Dermis microvascular lymphatic vessel endothelial cell (primary cell): Measurements from ENCODE around the gene CDKAL1. TPM values are rescaled to one million over a fixed set of nuclear protein-coding genes. Genes with fewer than 3 reads are reported as not detected.

Experiments used
- DNase-seq, 2 donors: peaks; one replicate each; pipeline versions ENCODE4 v3.0.0 to v3.0.0-alpha.2; 2010; ENCODE audit warnings: low read depth in 2 of 2
- total RNA-seq: library from RNA; depleted of rRNA; stranded (reverse); fragments of >200 nt; gene quantifications from 2 replicates; pipeline ENCODE4 v1.2.1, GENCODE V29; 2014

CDKAL1 gene
- total RNA-seq, 1 donor from 2014 or later = 17.8 TPM

DNA sequence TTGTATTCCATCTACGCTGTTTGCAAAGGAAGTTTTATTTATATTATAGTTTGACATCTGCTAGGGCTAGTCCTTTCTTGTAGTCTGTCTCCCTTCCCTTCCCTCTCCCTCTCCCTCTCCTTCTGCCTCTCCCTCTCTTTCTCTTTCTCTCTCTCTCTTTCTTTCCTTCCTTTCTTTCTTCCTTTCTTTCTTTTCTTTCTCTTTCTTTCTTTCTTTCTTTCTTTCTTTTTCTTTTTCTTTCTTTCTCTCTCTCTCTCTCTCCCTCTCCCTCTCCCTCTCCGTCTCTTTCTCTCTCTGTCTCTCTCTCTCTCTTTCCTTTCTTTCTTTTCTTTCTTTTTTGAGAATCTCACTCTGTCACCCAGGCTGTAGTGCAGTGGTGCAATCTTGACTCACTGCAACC, 137.8 kb downstream of the CDKAL1 start:
- DNase-seq = no peak

DNA sequence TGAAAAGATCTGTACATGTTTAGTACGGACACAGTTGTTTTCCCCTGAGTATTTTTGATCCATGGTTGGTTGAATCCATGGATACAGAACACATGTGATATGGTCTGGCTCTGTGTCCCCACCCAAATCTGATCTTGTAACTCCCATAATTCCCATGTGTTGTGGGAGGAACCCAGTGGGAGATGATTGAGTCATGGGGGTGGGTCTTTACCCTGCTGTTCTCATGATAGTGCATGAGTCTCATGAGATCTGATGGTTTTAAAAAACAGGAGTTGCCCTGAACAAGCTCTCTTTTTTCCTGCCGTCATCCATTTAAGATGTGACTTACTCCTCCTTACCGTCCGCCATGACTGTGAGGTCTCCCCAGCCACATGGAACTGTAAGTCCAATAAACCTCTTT, 139.2 kb downstream of the CDKAL1 start:
- DNase-seq = no peak

DNA sequence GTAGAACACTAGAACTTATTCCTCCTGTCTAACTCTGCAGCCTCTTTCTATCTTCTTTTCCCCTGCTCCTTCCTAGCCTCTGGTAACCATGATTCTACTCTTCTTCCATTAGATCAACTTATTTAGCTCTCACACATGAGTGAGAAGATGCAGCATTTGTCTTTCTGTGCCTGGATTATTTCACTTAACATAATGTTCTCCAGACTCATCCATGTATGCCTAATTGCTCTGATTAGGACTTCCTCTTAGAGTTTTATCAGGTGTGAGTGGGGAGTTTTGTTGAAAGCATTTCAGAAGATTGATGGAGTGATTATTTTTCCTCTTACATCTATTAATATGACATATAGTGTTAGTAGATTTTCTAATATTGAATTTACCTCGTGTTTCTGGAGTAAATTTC, 140.4 kb downstream of the CDKAL1 start:
- no peak for DNase-seq

DNA sequence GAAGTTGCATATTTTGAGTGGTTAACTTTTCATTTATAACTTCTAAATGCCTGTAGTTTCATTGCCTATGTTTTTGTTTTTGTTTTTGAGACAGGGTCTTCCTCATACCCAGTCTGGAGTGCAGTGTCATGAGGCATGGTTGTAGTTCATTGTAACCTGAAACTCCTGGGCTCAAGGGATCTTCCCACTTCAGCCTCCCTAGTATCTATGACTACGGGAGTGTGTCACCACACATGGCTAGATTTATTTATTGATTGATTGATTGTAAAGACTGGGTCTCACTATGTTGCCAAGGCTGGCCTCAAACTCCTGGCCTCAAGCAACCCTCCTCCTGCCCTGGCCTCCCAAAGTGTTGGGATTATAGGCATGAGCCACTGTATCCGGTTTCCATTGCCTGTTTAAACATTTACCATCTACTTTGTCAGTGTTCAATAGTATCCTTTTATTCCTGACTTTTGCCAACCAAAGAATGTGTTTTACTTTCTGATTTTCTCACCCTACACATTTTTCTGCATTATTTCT, 144.6 kb downstream of the CDKAL1 start:
- no peak for DNase-seq

DNA sequence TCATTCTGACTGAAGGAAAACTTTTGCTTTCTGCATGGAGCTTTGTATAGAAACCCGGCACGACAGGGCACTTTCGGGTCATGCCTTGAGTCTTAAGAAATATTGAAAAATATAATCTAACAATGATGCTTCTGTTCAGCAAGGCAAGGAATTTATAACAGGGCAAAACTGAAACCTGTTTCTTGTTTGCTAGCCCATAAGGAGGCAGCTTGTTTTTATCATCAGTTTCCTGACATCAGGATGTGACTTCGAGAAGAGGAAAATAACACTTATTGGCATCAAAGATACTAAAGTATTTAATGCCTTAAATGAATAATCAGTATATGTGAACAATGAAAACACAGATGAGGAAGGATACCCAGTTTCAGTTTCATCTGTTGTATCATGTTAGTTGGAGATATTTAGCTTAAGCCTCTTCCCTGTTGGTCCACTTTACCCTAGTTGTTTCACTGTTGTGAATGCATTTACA, 146.5 kb downstream of the CDKAL1 start:
- peak in 1 of 2 donors; percentile 25 for DNase-seq

DNA sequence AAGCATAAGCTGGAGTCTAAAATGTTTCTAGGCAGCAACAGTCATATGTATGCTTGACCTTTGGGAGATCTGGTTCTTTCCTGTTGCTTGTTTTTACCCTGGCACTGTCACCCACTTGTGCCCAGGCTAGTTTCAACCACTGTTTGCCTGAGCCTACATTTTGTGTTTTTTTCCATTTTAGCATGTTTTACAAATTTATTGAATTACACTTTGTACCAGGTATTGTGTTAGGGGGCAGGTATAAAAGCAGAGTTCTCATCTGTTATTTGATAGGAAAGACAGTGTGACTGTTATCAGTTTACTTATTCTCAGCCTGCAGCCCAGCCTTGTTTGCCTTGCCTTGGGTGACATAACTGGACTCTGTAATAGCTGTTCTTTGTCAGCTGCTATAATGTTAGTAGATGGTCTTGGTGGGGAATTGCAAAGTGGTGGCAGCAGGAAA, 147.0 kb downstream of the CDKAL1 start:
- DNase-seq = peak in 1 of 2 donors; percentile 23

DNA sequence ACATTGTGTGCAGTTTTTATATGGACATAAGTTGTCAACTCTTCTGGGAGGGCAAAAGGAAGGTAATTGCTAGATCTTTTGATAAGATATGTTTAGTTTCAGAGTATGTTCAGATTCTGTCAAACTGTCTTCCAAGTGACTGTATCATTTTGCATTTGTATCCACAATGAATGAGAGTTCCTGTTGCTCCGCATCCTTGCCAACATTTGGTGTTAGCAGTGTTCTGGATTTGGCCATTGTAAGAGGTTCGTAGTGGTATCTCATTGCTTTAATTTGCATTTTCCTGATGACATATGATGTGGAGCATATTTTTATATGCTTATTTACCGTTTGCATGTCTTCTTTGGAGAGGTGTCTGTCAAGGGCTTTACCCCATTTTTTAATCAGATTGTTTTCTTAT, 150.2 kb downstream of the CDKAL1 start:
- no peak for DNase-seq

DNA sequence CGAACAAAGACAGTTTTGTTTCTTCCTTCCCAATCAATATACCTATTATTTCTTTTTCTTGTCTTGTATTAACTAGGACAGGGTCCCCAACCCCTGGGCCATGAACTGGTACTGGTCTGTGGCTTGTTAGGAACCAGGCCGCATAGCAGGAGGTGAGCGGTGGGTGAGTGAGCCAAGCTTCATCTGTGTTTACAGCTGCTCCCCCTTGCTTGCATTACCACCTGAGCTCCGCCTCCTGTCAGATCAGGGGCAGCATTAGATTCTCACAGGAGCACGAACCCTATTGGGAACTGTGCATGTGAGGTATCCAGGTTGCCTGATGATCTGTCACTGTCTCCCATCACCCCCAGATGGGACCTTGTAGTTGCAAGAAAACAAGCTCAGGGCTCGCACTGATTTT, 151.9 kb downstream of the CDKAL1 start:
- no peak for DNase-seq

DNA sequence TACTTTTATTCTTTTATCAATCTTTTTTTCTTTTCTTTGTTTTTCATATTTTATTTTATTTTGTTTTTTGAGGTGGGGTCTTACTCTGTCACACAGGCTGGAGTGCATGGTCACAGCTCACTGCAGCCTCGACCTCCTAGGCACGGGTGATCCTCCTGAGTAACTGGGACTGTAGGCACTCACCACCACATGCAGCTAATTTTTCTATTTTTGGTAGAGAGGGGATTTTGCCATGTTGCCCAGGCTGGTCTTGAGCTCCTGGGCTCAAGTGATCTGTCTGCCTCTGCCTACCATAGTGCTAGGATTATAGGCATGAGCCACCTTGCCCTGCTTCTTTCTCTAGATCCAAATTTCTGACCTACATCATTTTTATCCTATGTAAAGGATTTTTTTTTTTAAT, 153.2 kb downstream of the CDKAL1 start:
- no peak for DNase-seq

DNA sequence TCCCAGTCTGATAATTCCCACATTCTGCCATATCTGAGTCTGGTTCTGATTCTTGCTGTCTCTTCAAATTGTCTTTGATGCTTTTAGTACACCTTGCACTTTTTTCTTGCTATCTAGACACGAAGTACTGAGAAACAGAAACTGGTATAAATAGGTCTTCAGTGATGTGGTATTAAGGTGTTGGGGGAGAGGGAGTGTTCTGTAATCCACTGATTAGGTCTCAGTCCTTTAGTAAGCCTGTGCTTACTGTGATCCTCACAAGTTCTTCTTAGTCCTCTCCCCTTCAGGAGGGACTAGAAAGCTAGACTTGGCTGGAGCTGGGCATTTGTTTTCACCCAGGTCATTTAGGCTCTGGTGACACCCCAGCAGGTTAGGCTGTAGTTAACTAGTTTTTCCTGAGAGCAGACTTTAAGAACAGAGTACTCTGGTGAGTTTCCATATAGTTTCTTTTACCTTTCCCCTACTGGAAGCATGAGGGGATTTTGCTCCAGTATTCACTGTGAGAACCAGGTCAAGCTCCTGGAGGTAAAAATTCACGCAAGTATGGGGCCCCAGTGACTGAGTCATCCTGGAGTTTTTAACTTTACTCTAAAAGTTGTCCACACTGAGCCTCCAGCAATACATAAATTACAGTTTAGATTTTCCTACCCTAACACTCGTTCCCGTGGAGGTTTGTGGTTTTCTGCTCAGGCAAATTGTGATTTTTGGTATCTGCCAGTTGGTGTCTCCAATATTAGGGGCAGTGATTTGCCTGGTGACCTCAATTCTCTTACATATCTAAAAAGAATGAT, 154.6 kb downstream of the CDKAL1 start:
- DNase-seq = no peak

DNA sequence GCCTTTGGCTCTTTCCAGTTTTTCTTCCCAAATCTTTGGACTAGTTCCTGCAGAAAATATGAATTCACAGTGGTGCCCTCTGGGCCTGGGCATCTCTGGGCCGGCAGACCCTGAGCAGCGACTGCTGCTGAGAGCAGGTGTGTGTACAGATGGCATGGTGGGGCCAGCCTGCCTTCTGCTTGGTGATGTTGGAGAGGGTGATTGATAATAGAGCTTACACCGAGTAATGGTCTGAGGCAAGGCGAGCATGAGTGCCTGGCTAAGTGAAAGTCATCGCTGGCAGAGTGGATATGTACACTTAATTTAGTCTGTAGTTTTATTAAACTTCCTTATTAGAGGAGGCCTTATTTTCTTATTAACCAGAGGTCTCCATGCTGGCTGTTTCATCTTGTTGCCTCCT, 156.9 kb downstream of the CDKAL1 start:
- DNase-seq = no peak

DNA sequence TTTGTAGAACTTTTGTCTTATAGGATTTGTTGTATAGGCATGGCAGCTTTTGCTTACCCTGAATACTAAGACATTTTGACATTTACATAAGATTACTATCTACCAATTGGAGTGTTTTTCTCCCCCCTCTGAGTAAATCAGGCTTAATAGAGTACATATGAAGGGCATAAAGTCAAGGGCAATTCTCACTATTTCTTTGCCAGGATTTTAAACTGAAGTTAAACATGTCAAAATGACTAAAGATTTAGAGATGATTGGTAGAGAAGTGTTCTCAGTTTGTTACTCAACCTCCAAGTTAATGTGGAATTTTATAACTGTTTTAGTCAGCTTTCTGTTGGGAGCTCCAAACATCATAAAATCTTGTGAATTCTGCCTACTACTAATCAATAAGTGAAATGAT, 157.8 kb downstream of the CDKAL1 start:
- no peak for DNase-seq

DNA sequence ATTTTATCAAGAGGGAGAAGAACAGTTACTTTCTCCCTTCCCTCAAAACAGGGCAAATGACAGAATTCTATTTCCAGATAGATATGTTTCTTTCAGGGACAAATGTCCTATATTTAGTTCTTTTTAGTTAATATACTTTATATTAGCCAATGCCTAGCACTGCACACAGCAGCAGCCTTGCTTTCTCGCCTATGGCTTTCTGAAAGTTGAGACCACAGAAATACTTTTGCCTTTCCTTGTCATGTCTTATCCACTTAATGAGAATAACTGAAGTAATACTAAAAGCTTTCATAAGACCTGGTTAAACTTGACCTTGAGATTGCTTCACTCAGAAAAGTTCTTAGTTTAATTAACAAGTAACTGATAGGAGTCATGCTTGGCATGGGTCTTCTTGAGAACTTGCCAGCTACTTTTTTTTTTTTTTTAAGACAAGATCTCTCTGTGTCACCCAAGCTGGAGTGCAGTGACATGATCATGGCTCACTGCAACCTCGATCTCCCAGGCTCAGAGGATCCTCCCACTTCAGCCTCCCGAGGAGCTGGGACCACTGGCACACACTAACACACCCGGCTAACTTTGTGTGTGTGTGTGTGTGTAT, 159.3 kb downstream of the CDKAL1 start:
- DNase-seq = no peak

DNA sequence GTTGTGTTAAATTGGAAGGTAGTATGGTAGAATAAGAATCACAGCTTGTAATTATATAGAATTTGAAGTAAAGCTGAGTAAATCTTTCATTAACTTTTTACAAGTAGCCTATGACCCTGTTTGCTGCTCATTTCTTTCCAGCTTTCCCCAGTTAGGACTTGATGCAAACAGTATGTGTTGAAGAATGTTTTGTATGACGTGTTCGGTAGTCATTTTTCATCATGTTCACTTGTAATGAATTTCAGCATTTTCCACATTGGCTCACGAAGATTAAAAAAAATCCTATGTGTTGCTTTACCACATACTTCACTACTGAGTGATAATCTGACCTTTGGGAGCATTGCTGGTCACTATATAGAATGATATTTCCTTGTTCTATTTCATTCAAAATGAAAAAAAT, 162.4 kb downstream of the CDKAL1 start:
- no peak for DNase-seq

DNA sequence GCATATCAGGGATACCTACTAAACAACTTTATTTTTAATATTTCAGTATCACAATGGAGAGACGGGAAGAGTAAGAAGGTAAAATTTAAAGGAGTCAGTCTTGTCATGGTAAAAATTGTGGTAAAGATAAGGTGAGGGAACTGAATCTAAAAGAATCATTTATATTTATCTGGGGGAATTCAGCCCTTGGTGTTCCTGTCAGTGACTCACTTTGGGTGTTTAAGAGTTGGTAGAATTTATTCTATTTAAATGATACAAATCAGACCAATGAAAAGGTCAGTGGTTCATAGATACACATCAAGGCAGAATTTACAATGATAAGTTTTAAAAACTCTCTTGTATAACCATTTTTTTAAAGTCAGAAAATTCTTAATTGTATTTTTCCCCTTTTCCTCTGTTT, 164.4 kb downstream of the CDKAL1 start:
- no peak for DNase-seq

DNA sequence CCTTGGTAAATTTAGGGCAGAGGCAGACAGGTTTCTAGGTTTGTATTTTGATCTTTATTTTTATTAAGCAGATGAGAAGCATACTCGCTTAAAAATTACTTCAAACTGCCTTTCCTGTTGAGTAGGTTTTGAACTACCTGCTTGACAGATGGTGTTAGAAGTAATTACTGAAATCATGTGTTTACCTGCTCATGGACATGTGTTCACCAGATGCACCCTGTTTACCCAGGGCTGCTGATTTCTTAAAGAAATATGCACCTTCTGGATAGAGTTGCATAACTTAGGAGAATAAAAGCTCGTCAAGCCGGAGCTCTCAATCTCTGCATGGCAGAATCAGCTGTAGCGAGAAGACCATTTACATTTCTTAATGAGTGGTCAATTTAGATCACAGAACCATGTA, 165.1 kb downstream of the CDKAL1 start:
- no peak for DNase-seq

DNA sequence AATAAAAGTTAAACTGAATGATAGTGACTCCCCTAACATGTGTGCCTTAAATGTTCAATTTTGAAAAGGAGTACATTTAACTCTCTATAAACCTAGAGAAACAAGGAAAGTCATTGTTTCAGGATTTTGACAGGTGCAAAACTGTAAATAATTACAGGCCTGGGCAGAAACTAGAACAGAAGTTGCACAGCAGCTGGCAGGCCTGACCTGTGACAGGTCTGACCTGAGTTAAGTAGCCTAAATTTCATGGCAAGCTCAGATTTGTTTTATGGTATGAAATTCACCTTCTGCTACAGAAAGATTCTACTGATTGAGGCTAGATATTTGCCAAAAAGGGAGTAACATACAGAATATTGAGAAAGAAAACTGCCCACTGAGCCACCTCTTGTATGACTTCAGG, 166.1 kb downstream of the CDKAL1 start:
- no peak for DNase-seq

DNA sequence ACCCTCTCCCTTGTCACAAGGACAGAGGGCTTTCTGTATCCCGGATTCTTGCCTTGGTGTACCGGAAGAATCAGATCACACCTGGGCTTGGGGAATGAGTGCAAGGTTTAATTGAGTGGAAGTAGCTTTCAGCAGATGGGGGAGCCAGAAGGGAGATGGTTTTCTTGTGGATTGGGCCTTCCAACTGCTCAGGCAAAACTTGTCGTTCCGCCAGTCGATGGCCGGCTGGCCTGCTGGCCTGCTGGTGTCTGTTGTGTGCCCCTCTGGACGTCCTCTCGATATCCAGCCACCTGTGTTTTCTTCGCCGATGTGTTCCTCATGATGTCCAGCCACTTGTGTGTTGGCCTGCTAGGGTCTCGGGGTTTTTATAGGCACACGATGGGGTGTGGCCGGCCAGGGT, 168.1 kb downstream of the CDKAL1 start:
- no peak for DNase-seq

DNA sequence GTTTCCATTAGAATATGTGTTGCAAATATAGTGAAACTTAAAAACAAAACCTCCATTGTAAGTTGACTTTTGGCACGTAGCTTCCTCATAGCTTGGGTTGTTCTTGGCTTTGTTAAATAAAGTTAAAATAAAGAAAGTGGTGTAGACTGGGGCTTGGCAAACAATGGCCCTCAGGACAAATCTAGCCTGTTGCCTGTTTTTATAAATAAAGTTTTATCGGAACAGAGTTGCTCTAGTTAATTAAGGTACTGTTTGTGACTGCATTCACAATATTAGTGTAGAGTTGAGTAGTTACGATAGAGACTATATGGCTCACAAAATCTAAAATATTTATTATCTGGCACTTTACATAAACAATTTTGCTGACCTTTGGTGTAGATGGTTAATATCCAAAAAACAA, 168.8 kb downstream of the CDKAL1 start:
- DNase-seq = no peak

DNA sequence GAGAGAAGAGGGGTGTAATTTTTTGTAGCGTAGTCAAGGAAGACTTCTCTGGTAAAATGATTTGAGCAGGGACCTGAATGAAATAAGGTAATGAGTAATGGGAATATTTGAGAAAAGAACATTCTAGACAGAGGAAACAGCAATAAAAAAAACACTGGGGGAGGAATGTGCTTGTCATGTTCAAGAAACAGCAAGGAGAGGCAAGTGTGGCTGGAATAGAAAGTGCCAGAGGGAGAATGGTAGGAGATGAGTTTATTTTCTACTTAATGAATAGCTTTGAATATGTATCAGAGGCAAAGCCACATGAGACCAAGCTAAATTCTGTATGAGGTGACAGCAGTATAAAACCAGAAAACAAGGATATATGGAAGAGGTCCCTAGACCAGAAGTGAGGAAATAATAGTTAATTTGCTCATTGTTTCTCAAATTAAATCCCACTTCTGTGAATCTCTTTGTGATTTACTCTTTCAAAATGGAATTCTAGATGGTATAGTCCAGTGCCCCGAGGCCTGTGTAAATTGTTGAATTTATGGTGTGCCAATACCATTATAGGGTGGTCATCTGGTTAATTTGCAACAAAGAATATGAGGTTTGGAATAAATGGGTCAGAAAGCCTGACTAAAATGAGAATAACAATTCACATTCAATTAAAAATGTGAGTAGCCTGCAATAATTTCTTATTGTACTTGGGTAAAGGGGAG, 170.2 kb downstream of the CDKAL1 start:
- DNase-seq = no peak

DNA sequence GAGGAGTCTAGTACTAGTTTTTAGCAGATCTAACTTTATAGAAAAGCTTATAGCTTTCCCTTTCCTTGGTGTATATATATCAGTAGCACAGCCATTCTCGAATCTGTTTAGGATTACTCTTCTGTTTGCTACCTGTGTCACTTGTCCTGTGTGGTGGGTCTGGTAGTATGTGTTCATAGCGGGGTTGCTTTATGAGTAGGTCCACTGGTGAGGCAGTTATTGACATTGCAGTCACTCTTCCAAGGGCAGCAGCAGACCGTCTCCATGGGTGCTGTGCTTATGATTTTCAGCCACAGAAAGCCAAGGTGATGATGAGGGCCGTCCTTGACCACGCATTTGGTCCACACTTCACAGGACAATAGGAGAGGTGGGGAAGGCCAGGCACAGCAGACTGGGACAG, 171.5 kb downstream of the CDKAL1 start:
- DNase-seq = no peak

DNA sequence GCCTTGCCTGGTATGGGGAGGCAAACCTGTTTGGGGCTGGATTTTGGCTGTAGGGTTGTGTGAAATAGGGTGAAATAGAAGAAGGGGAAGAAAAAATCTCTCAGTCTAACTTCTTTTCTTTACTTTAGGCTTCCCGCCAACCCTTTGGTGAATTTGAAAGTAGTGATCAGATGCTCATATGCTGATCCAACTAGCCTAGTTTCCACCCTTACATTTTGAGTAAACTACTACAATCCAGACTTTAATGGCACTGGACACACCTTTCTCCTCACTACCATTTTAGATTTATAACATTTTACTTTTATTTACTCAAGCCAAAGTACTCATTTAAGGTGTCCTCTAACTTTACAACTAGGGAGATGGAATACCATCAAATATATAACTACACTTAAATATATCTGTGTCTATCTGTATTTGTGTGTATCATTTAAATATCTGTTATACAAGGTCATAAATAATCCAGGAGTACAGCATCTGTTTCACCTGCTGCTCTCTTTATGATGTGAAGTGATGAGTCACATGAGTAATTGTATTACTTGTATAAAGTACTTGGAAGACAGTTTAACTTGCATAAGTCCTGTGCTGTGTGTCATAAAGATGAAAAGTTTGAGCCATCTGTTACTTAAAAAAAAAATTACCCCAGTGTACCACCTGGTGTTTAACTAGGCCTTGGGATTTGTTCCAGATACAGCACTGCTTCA, 172.1 kb downstream of the CDKAL1 start:
- DNase-seq = no peak
